MV-4-11 (cell line): Measurements from ENCODE around the gene MRFAP1L1.
"Not testable (repeated sequence)": the region's sequence is repeated elsewhere in the genome, so short reads cannot be mapped to it uniquely, and the experiment has no call there.

ENCODE experiments used
- DNase-seq: peaks from one replicate; lab custom pipeline; 2025; lab: John Stamatoyannopoulos, UW

Gene MRFAP1L1

GRCh38 chr4:6734165-6734786 lies 24.6 kb upstream of the MRFAP1L1 start:
- DNase-seq, result no peak

- no peak for DNase-seq
Measured at GRCh38 chr4:6733358-6734164, 23.9 kb upstream of the MRFAP1L1 start.

- DNase-seq, result peak; percentile 41
Measured at GRCh38 chr4:6732441-6733357, 23.0 kb upstream of the MRFAP1L1 start.

- no peak for DNase-seq
Measured at GRCh38 chr4:6731780-6732179, 22.1 kb upstream of the MRFAP1L1 start.

DNA sequence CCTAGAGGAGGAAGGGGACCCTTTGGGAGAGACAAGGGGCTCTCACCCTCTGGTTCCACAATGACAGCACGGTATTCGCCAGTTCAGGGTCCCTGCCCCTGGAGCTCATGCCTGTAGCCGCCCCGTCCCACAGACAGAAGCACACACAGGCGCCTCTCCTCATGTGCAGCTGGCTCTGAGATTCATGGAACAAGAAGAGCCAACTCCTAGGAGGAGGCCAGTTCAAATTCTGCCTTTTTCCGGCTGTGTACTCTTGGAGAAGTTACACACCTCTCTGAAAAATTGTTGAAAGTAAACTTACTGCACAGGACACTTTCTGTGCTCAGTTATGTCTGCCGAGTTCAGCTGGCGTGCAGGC lies 21.6 kb upstream of the MRFAP1L1 start:
- DNase-seq, result no peak

GRCh38 chr4:6730603-6731317 lies 21.1 kb upstream of the MRFAP1L1 start:
- DNase-seq, result no peak

GRCh38 chr4:6728320-6729029 lies 18.8 kb upstream of the MRFAP1L1 start:
- DNase-seq, result no peak

DNA sequence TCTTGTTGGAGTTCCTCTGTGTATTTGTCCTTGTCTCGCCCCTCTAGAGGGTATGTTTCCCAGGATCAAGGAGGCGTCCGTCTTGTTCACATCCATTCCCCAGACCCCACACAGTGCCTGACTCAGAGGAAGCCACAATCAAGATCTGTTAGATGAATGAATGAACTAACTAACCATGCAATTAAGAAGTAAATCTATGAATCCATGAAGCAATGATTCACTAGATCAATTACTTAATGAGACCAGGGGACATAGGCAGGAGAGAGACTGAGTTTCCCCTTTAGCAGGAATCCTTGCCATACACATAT lies 18.2 kb upstream of the MRFAP1L1 start:
- DNase-seq, result no peak

DNA sequence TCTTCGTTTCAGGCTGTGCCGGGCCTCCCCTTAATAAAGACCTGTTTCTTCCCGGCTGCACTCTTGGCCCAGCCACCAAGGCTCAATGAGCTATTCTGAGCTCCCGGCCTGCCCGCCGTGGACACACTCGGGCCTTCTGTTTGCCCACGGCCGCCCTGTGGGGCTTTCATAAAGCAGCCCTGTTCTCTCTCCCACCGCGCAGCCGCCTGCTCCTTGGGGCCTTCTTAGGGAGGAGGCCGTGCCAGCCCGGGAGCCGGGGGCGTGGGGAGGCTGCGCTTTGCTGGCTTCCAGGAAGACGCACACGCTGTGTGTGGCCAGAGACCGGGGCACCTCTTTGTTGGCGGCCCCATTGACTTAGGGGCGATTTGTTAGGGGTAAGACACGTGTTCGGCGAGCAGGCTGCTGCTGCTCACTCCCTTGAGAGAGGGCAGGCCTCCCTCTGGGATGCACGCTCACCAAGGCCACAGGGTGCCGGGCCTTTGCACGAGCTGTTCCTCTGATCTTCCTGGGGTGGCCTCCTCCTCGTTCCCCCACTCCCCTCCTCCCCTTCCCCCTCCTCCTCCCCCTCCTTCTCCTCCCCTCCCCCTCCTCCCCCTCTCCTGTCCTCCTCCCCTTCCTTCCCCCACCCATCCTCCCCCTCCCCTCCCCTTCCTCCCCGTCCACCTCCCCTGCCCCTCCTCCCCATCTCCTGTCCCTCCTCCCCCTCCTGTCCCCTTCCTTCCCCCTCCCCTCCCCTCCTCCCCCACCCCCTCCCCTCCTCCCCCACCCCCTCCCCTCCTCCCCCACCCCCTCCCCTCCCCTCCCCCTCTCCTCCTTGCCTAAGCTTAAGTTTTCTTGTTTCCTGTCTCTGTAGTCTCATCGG lies 17.6 kb upstream of the MRFAP1L1 start:
- no peak for DNase-seq

DNA sequence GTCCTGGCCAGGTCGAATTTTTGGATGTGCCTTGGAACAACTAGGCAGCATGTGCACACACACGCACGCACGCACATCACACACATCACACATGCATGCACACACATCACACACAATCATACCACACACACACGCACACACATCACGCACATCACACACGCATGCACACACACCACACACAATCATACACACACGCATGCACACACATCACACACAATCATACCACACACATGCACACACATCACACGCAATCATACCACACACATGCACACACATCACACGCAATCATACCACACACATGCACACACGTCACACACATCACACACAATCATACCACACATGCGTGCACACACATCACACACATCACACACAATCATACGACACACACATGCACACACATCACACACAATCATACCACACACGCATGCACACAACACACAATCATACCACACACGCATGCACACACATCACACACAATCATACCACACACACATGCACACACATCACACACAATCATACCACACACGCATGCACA lies 15.8 kb upstream of the MRFAP1L1 start:
- not testable (repeated sequence) for DNase-seq

- DNase-seq, result no peak
Measured at GRCh38 chr4:6724421-6725111, 14.9 kb upstream of the MRFAP1L1 start.

GRCh38 chr4:6723851-6724250 lies 14.2 kb upstream of the MRFAP1L1 start:
- no peak for DNase-seq

GRCh38 chr4:6722891-6723290 lies 13.2 kb upstream of the MRFAP1L1 start:
- no peak for DNase-seq

- DNase-seq, result no peak
Measured at GRCh38 chr4:6721121-6721520, 11.5 kb upstream of the MRFAP1L1 start.

DNA sequence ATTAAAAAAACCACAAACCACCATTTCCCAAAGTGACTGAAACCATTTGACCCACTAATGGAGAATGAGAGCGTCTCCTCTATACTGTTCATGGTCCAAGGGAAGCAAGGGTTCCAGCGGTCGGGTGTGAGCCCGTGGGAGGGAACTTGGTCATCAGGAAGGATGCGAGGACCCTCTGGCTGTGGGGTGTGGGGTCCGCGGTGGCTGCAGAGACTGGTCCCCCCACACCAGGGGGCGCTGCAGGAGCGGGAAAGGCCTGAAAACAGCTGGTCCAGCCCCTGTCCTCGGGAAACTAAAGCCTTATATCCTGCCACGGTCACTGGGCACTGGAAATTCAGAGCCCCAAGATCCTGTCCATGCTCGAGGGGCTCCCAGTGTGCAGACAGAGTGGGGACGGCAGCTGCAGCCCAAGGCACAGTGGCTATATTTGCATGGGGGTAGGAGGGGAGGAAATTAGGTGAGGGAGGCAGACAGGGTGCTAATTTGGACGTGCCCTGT lies 10.6 kb upstream of the MRFAP1L1 start:
- peak; percentile 44 for DNase-seq

DNA sequence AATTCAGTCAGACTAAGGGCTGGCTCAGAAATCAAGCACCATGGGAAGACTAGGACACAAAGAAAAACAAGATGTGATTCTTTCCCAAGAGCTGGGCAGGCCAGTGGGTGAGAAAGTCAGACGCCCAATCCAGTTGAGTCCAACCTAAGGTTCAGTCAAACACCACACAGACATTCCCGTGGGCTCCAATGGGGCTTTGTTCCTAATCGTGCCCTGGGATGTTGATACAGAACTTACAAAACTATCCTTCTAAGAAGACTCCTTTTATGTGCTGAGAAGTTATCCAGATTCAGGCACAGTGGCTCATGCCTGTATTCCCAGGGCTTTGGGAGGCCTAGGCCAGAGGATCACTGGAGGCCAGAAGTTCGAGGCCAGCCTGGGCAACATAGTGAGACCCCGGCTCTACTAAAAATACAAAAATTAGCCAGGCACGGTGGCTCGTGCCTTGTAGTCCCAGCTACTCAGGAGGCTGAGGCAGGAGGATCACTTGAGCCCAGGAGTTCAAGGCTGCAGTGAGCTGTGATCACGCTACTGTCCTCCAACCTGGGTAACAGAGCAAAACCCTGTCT lies 10.0 kb upstream of the MRFAP1L1 start:
- no peak for DNase-seq

- no peak for DNase-seq
Measured at GRCh38 chr4:6718932-6719610, 9.4 kb upstream of the MRFAP1L1 start.

DNA sequence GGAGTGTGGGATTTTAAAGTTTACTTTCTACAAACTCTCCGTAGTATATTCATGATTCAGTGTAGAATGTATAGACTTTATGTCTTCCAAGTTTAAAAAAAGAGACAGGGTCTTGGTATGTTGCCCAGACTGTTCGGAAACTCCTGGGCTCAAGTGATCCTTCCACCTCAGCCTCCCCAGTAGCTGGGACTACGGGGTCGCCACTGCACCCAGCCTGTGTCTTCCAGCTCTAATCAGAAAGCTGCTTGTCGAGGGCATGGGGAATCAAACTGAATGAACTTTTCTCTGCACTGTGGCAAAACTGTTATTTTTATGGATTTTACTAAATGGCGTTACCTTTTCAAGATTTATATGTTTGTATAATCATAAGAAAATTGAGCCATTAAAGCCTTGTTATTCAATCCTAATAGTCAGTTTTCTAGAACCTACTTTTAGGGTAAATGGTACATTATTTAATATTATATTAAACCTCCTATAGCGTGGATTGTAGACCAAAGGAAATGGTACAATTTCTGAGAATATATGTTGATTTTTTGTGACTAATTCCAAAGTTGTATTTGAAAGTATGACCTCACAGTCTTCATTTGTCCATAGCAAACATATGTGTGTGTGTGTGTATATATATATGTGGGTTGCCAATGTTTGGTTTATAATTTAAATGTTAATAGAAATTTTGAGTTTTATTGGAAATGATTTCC lies 7.4 kb upstream of the MRFAP1L1 start:
- no peak for DNase-seq
